HG03060 (cell line): ENCODE data around the gene GHRH.

Source experiments
- ATAC-seq: cut with Tn5 transposase; IDR thresholded peaks from one replicate; pipeline ENCODE4 v1.9.1; 2021; ENCODE audit warnings: low read depth, moderate number of reproducible peaks; ENCODE audit not compliant: unreplicated experiment

Gene GHRH

GRCh38 chr20:37261714-37262113 is at the start of gene GHRH:
Gene GHRH (minus strand): TSS chr20:37261814. CDS start chr20:37256889, 4,925 bp downstream.
- no peak for ATAC-seq

GRCh38 chr20:37310951-37311350 is 49.3 kb upstream of the GHRH start:
- no peak for ATAC-seq

- ATAC-seq, result no peak
Measured at GRCh38 chr20:37309936-37310590, 48.4 kb upstream of the GHRH start.

- no peak for ATAC-seq
Measured at GRCh38 chr20:37309290-37309689, 47.7 kb upstream of the GHRH start.

- peak; percentile 73 for ATAC-seq
Measured at GRCh38 chr20:37308086-37309050, 46.8 kb upstream of the GHRH start.

- no peak for ATAC-seq
Measured at GRCh38 chr20:37305839-37306238, 44.2 kb upstream of the GHRH start.

GRCh38 chr20:37305079-37305478 is 43.5 kb upstream of the GHRH start:
- ATAC-seq, result no peak

GRCh38 chr20:37303637-37304036 is 42.0 kb upstream of the GHRH start:
- ATAC-seq, result no peak

- ATAC-seq, result no peak
Measured at GRCh38 chr20:37302981-37303380, 41.4 kb upstream of the GHRH start.

- ATAC-seq, result no peak
Measured at GRCh38 chr20:37301558-37301957, 39.9 kb upstream of the GHRH start.

- ATAC-seq, result no peak
Measured at GRCh38 chr20:37301120-37301519, 39.5 kb upstream of the GHRH start.

- no peak for ATAC-seq
Measured at GRCh38 chr20:37299718-37300528, 38.3 kb upstream of the GHRH start.

GRCh38 chr20:37298190-37298939 is 36.8 kb upstream of the GHRH start:
- ATAC-seq, result no peak

GRCh38 chr20:37297066-37297736 is 35.6 kb upstream of the GHRH start:
- no peak for ATAC-seq

GRCh38 chr20:37296371-37296770 is 34.8 kb upstream of the GHRH start:
- ATAC-seq, result no peak

GRCh38 chr20:37295595-37295994 is 34.0 kb upstream of the GHRH start:
- ATAC-seq, result no peak

GRCh38 chr20:37295001-37295400 is 33.4 kb upstream of the GHRH start:
- ATAC-seq, result no peak

GRCh38 chr20:37294262-37294981 is 32.8 kb upstream of the GHRH start:
- no peak for ATAC-seq
